ENCODE data around the gene DOCK1.

Gene DOCK1

GRCh38 chr10:127467811-127468210, 562.6 kb downstream of the DOCK1 start:
- DNase-seq (ENCODE audit: low read depth): no peak

- DNase-seq (ENCODE audit: low read depth): no peak
These were observed 563.4 kb downstream of the DOCK1 start for GRCh38 chr10:127468632-127469031.

GRCh38 chr10:127470911-127471310, 565.7 kb downstream of the DOCK1 start:
- no peak for DNase-seq (ENCODE audit: low read depth)

GRCh38 chr10:127472976-127473375, 567.7 kb downstream of the DOCK1 start:
- no peak for DNase-seq (ENCODE audit: low read depth)

GRCh38 chr10:127474501-127474900, 569.3 kb downstream of the DOCK1 start:
- no peak for DNase-seq (ENCODE audit: low read depth)

DNA sequence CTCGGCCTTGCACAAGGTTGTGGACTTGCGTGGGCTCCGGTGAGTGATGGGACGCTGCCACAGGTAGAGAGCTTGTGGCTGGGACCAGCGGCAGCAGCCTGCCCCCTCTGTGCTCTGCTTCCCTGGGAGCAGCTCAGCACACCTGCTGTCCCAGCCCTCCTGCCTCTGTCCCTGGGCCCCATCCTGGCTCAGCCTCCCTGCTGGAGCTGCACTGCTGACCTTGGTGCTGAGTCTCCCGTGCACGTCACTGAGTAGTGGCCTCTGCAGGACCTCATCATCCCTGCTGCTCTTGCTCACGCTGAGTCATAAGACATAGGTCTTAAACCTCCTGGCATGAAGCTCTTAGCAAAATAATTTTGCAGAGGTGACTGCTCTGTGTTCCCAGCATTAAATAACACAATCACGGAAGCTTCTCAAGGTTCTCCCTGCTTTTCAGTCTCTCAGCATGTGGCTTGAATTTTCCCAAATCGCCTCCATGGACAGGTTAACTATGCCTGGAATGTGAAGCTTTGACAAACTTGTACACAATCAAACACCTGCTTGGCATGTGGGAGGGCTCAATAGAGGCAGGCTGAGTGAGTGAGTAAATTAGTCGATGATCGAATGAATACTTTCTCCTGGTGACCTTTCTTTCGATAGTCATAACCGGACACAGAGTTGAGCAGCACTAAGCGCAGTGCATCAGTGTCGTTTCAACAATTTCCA, 580.1 kb downstream of the DOCK1 start:
- DNase-seq (ENCODE audit: low read depth): no peak

- no peak for DNase-seq (ENCODE audit: low read depth)
These were observed 581.1 kb downstream of the DOCK1 start for GRCh38 chr10:127486355-127486754.

GRCh38 chr10:127492607-127493250, 587.5 kb downstream of the DOCK1 start:
- no peak for DNase-seq (ENCODE audit: low read depth)

DNA sequence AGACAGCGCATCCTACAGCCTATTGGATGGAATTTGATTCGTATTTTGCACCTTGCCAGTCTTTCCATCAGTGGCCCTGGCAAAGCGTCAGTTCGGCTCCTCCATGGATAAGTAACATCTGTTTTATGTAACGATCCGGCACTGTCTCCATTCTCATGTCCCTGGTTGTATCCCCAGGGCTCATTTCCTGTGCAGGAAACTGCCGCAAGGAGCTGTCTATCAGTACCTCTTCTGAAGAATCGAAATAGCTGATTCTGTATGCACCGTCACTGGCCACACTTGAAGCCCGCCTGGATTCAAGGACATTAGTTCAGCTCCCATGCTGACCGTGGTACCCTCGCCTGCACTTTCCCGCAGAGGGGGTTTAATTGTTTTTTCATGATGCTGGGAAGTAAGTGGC, 590.8 kb downstream of the DOCK1 start:
- DNase-seq (ENCODE audit: low read depth): no peak

DNA sequence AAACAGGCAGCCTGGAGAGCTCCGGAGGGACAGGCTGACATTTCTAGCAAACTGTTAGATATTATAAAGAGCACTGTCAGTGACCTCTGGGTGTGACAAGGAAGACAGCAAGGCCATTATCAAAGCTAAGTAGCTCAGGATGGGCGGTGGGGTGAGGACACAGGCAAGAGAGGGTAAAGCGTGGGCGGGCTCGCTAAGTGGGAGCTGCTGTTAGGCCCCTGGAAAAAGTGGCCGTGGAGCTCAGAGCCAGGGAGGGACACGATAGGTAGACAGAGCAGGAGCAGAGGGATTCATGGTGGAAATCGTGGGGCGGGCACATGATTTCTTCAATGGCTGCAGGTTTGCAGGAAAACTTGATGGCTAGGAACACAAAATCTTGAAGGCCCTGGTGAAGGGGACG, 592.5 kb downstream of the DOCK1 start:
- no peak for DNase-seq (ENCODE audit: low read depth)

DNA sequence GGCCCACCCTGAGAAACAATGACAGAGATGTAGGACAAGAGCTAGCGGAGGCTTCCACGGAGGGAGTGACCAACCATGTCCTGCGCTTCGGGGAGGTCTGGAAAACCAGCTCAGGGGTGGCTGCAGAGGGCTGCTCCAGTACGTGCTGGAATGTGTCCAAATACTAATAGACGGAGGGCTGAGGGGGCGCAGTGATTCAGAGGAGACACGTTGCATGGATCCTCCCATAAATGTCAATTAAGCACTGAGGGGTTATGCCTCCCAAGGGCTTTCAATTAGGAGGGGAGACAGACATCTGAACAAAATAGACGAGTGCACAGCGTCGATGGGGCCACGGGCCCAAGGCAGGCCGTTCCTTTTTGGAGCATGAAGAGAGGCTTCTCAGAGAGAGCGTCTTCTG, 592.9 kb downstream of the DOCK1 start:
- DNase-seq (ENCODE audit: low read depth): no peak

DNA sequence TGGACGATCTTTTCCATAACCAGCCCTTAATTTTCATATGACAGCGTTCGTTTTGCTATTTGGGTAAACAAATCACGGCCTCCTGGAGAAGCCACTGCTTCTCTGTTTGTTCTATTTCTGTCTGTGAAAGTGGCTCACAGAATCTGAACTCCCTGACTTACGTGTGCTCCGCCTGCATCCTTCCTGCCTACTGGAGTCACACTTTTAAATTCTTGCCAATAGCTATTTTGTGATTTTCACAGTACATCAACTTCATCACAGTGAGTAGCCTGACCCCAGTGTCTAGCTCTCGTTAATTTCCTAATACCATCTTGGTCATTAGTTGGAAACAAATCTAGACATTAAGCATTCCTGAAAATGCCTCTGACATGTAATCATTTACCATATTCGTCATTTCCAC, 594.9 kb downstream of the DOCK1 start:
- no peak for DNase-seq (ENCODE audit: low read depth)

Measured in T follicular helper cell (primary cell).